AG09319 (cell line): Measurements from ENCODE around the gene PDGFA.
A peak's percentile ranks its signal among the peaks of the same experiment; 100 is the strongest.

Experiments used
- DNase-seq: peaks from one replicate; pipeline ENCODE4 v3.0.0-alpha.2; 2010; ENCODE audit warnings: low read depth; ENCODE audit errors: extremely low read depth
- CTCF ChIP-seq: IDR thresholded peaks from 2 replicates; pipeline ENCODE4 v1.5.1; 2011; ENCODE audit warnings: low read depth, mild to moderate bottlenecking, inconsistent platforms, low read length, moderate library complexity

Gene PDGFA

GRCh38 chr7:543501-544337, 24.1 kb upstream of the PDGFA start:
- no peak for DNase-seq
- no peak for TF ChIP-seq CTCF

GRCh38 chr7:542713-543500, 23.3 kb upstream of the PDGFA start:
- peak; percentile 76 for DNase-seq
- no peak for TF ChIP-seq CTCF

- no peak for TF ChIP-seq CTCF
- no peak for DNase-seq
These were observed 22.6 kb upstream of the PDGFA start for GRCh38 chr7:542131-542712.

- TF ChIP-seq CTCF: no peak
- no peak for DNase-seq
These were observed 22.0 kb upstream of the PDGFA start for GRCh38 chr7:541661-542060.

GRCh38 chr7:540997-541396, 21.4 kb upstream of the PDGFA start:
- no peak for TF ChIP-seq CTCF
- DNase-seq: no peak

DNA sequence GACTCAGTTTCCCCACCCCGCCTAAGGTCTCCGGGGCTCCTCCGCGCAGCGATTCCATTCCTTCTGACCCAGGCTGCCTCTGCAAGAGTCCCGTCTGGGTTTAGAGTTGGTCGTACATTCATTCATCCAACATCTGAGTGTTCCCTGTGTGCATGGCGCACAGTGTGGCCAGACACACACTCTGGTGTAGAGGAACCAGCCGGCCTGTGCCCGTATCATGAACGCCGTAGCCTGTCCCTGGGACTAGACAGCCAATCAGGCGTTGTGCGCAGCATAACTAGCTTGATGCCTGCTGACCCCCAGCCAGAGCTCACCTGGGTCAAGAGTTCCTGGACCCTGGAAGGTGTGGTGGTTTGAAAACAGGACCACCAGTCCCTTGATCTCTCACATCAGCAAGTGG, 20.9 kb upstream of the PDGFA start:
- DNase-seq: no peak
- no peak for TF ChIP-seq CTCF
